Activated effector memory CD4-positive, alpha-beta T cell treated with anti-CD3 and anti-CD28 coated beads, Interleukin-2, amount 50 U/mL, for 16 hours (primary cell): ENCODE measurements around the gene GJB4.
"Not testable (repeated sequence)": the region's sequence is repeated elsewhere in the genome, so short reads cannot be mapped to it uniquely, and the experiment has no call there.

Experiments used
- DNase-seq: peaks from one replicate; pipeline ENCODE4 v3.0.0-alpha.2; 2020

Gene GJB4

GRCh38 chr1:34746785-34747637, 12.5 kb upstream of the GJB4 start:
- DNase-seq, result peak; percentile 21

GRCh38 chr1:34747638-34747941, 11.9 kb upstream of the GJB4 start:
- peak; percentile 39 for DNase-seq

- DNase-seq, result no peak
Measured at GRCh38 chr1:34749992-34750391, 9.5 kb upstream of the GJB4 start.

- no peak for DNase-seq
Measured at GRCh38 chr1:34750610-34751009, 8.9 kb upstream of the GJB4 start.

- no peak for DNase-seq
Measured at GRCh38 chr1:34753163-34753562, 6.4 kb upstream of the GJB4 start.

GRCh38 chr1:34754964-34755637, 4.4 kb upstream of the GJB4 start, which contains the start of gene GJB5:
Gene GJB5 (plus strand): TSS chr1:34755047. CDS start chr1:34757331, 2,284 bp downstream.
- no peak for DNase-seq

- DNase-seq, result no peak
Measured at GRCh38 chr1:34755961-34756360, 3.6 kb upstream of the GJB4 start.

GRCh38 chr1:34757386-34757785, 2.2 kb upstream of the GJB4 start:
- no peak for DNase-seq

GRCh38 chr1:34758751-34759150, 789 bp upstream of the GJB4 start:
- no peak for DNase-seq

- DNase-seq, result no peak
Measured at GRCh38 chr1:34761176-34761761, 1.7 kb downstream of the GJB4 start.

- no peak for DNase-seq
Measured at GRCh38 chr1:34761776-34762307, 2.3 kb downstream of the GJB4 start.

- no peak for DNase-seq
Measured at GRCh38 chr1:34762474-34763141, 3.1 kb downstream of the GJB4 start.

GRCh38 chr1:34763142-34763781, 3.7 kb downstream of the GJB4 start:
- no peak for DNase-seq

- DNase-seq, result no peak
Measured at GRCh38 chr1:34768856-34769255, 9.3 kb downstream of the GJB4 start.

GRCh38 chr1:34770891-34771504, 11.5 kb downstream of the GJB4 start:
- no peak for DNase-seq

- DNase-seq, result no peak
Measured at GRCh38 chr1:34771573-34772371, 12.2 kb downstream of the GJB4 start.

- DNase-seq, result not testable (repeated sequence)
Measured at GRCh38 chr1:34773114-34773513, 13.6 kb downstream of the GJB4 start.

GRCh38 chr1:34774957-34775356, 15.4 kb downstream of the GJB4 start:
- DNase-seq, result no peak

GRCh38 chr1:34776911-34777310, 17.4 kb downstream of the GJB4 start:
- DNase-seq, result no peak

GRCh38 chr1:34777519-34778321, 18.2 kb downstream of the GJB4 start:
- peak; percentile 33 for DNase-seq
